Occipital lobe (tissue), 2 donors: ENCODE measurements around the gene C1orf56. TPM values are rescaled to one million over a fixed set of nuclear protein-coding genes. Genes with fewer than 3 reads are reported as not detected.
A peak's percentile ranks its signal among the peaks of the same experiment; 100 is the strongest.

Experiments used
- DNase-seq: peaks from one replicate; lab custom pipeline; 2025; lab: John Stamatoyannopoulos, UW
- total RNA-seq: library from RNA; depleted of rRNA; stranded (reverse); fragments of >200 nt; gene quantifications from one replicate; pipeline ENCODE4 v1.2.3, GENCODE V29; 2014

C1orf56 gene, protein sequence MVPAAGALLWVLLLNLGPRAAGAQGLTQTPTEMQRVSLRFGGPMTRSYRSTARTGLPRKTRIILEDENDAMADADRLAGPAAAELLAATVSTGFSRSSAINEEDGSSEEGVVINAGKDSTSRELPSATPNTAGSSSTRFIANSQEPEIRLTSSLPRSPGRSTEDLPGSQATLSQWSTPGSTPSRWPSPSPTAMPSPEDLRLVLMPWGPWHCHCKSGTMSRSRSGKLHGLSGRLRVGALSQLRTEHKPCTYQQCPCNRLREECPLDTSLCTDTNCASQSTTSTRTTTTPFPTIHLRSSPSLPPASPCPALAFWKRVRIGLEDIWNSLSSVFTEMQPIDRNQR
- 3.4 TPM for total RNA-seq

- DNase-seq, result peak; percentile 57
Observed at GRCh38 chr1:151047591-151047924, at the start of gene C1orf56. C1orf56 (plus strand) TSS chr1:151047751; CDS start chr1:151047848, 97 bp downstream.

- no peak for DNase-seq
Observed at GRCh38 chr1:150997949-150998348, 49.6 kb upstream of the C1orf56 start.

- no peak for DNase-seq
Observed at GRCh38 chr1:150999051-150999674, 48.4 kb upstream of the C1orf56 start.

GRCh38 chr1:150999926-151000325 lies 47.6 kb upstream of the C1orf56 start:
- no peak for DNase-seq

GRCh38 chr1:151000408-151000807 lies 47.1 kb upstream of the C1orf56 start:
- DNase-seq, result no peak

GRCh38 chr1:151001602-151002001 lies 45.9 kb upstream of the C1orf56 start:
- no peak for DNase-seq

DNA sequence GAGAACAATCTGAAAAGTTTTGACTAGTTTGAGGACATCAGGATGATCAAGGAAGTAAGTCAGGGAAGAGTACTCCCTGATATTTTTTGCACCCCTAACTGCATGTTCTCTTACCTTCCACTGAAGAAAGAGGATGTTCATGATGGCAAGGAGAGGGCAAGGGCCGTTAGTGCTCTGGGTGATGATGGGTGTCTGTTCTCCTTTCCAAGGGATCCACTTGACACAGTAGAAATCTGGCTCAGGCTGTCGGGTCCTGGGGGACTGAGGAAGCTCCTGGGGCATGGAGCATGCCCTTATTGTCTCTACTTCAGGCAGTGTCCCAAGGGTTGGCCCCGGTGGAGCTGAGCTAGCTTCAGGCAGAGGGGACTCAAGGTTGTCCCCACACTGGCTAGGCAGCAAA lies 45.5 kb upstream of the C1orf56 start:
- DNase-seq, result no peak

DNA sequence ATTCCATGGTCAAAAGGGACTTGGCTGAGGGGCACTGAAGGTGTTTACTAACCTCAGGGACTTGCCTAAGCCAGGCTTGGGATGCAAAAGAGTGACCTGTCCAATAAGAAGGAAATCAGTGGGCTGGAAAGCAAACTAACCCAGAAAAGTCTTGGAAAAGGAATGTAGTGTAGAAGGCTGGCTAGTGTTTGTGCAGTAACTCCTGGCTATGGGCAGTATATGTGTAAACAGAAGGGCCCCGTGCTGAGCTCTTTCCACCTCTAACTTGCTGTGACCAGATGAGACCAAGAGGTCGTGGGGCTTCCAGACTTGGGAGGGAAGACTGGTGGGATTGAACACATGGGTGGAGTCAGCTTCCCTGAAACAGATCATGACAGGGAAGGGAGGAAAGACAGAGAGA lies 44.9 kb upstream of the C1orf56 start:
- no peak for DNase-seq

DNA sequence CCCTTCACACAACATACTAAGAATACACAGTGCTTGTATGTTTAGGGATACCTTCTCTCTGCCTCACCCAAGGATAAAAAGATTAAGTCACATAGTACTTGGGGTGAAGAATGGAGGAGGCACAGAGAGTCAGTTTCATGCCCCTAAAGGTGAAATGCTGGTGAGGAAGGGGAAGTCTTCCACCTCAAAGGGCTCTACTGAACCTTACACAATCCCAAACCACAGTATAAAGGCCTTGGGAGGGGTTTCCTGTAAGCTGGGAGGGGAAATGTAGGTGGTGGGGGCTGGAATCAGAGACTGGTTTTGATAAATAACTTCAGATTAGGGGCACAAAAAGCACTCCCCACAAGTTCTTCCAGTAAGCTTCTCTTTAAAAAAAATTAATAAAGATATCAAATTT lies 44.4 kb upstream of the C1orf56 start:
- DNase-seq, result no peak

DNA sequence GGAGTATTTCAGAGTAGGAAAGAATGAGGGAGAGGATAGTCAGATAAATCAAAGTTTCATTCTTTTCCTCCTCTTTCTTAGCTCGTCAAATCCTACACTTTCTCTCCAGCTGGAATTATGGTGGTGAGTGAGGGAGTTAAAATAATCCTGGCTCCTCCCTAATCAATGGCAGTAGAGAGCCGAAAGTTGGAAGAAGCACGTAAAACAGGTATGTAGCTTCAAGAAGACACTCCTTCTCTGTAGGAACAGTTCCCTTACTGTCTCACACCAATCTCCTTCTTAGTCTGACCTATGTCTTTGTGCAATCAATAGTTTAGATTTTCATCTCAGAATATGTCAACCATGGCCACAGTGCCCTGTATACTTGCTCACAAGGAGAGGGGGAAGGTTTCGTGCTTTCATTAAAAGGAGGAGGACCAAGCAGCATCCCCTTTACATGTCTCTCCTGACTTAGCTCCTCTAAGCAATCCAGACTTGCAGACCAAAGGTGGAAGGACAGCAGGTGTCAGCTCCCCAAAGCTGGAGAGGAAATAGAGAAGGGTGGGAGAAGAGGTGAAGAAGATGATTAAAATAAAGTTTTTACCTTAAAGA lies 41.7 kb upstream of the C1orf56 start:
- no peak for DNase-seq

GRCh38 chr1:151006327-151007052 lies 41.1 kb upstream of the C1orf56 start, which contains the start of gene MINDY1:
MINDY1 (minus strand) TSS chr1:151006902; CDS start chr1:151002617, 4,285 bp downstream.
- DNase-seq, result peak; percentile 80

GRCh38 chr1:151007853-151008243 lies 39.7 kb upstream of the C1orf56 start:
- no peak for DNase-seq

DNA sequence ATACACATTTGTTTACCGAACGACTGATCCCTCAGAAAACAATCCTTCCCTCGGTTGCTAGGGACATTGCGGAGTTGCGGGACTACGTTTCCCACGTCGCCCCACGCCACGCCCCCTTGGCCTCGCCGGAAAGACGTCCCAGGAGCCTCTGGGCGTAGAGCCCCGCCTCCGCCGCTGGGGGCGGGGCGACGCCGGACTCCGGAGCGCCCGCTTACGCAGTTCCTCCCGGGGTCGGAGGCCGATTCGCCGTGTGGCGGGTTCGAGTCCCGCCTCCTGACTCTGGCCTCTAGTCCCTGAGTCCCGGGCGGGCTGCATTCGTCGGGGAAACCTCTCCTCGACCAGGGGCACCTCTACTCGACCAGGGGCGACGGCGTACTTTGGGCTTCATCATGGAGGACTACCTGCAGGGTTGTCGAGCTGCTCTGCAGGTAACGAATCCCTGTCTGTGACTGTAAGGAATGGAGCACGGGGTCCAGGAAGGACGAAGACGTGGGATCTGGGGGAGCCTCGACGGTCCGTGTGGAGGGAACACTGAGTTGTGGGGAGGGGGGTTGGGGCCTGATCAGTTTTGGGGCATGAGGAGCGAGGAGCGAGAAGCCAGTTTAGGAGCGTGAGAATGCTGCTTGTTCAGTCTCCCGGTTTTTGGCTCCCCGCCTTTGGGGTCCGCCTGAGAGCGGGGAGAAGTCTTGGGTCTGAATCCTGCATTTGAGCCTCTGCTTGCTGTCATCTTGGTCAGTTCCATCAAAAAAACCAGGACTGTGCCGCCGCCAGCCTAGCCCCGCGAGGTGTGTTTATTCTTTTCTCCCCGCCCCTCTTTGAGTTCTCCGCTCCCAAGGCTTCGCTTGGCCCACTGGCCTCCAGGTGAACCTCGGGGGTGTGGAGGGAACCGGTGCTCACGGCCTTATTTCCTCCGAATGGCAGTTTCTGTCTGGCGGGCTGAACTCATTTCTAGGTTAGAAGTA lies 39.0 kb upstream of the C1orf56 start, which contains the start of gene PRUNE1:
PRUNE1 (plus strand) TSS at position 206 of the 962 bp plus-strand sequence; CDS start at position 390, 184 bp downstream.
- DNase-seq, result peak; percentile 90

DNA sequence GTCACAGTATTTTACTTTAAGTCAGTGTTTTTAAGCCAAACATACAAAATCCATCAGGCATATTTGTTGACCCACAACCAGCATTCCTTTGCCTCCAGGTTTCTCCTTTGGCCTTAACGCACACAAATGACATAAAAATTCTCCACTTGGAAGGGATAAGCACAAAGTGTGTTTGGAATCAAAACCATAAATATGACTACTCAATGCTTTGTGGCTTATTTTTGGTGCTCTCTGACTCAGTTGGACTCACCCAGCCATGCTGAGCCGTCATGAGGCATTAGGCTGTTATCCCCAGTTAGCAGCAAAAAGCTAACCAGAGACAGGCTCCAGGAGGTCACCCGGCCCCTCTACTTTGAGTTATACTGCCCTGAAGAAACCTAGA lies 38.4 kb upstream of the C1orf56 start:
- DNase-seq, result no peak

- DNase-seq, result no peak
Observed at GRCh38 chr1:151009674-151010345, 37.7 kb upstream of the C1orf56 start.

DNA sequence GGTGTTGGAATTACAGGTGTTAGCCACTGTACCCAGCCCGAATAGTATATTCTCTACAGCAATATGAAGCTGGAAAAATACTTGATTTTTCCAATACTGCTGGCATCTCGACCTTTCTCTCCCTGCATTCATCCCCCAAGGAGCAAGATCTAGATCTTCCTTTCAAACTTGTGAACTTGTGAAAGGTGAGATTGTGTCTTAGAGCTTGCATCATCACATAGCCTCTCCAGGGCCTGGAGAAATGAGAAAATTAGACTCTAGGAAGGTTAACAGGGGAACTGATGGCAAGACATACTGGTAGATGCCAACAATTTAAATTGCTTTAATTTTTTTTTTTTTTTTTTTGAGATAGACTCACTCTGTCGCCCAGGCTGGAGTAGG lies 37.2 kb upstream of the C1orf56 start:
- DNase-seq, result no peak

DNA sequence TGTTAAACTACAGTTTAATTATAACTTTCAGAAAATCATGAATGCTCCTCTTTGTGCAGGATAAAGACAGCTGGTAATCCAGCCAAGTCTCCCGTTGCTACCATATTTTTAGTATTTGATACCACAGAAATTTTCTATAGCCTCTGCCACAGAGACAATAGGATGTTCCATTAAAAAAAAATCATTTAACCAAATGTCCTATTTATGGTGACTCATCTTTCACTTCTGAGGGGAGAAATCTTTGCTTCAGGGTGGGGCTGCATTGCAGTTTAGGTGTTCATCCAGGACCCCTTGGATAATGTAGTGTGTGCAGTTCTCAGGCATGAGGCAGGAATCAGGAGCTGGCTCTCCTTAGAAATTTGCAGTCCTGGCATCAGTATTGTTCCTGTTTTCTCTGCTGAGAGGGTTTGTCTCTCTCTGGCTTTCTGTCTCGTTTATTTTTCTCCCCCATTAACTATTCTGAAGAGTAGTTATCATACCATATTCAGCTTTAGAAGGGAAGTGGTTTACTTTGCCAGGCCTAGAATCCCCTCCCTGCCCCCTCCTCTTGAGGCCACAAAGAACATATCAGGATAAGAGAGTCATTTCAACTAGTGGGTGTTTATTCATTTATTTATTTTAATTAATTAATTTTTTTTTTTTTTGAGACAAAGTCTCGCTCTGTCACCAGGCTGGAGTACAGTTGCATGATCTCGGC lies 36.2 kb upstream of the C1orf56 start:
- no peak for DNase-seq

DNA sequence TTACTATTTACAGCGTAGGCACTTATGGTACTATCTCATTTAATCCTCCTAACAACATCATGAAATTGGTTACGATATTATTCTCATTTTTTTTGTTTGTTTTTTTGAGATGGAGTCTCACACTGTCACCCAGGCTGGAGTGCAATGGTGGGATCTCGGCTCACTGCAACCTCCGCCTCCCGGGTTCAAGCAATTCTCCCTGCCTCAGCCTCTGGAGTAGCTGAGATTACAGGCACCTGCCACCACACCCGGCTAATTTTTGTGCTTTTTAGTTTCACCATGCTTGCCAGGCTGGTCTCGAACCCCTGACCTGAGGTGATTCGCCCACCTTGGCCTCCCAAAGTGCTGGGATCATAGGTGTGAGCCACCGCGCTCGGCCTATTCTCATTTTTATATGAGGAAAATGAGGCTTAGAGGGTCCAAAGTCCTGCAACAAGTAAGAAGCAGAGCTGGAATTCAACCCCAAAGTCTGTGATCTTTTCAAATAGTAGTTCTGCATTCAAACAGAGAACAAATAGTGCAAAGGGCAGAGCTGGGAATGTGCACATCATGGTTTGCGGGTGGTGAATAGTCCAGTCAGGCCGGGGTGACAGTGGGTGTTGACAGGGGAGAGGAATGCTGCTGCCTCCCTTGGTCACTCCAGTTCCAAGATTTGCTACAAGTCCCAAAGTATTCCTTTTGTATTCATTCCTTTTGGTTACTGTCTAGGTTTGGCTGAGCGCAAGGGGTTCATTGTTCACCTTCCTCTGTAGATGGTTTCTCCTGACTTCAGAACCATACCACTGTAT lies 34.7 kb upstream of the C1orf56 start:
- DNase-seq, result no peak

- no peak for DNase-seq
Observed at GRCh38 chr1:151013518-151013917, 34.0 kb upstream of the C1orf56 start.
